GM18870 (cell line): Measurements from ENCODE around the gene RNF182.
"Not testable (repeated sequence)": the region's sequence is repeated elsewhere in the genome, so short reads cannot be mapped to it uniquely, and the experiment has no call there.

Source experiments
- ATAC-seq: cut with Tn5 transposase; IDR thresholded peaks from one replicate; pipeline ENCODE4 v1.9.1; 2021; ENCODE audit warnings: moderate library complexity; ENCODE audit not compliant: unreplicated experiment

The RNF182 gene

DNA sequence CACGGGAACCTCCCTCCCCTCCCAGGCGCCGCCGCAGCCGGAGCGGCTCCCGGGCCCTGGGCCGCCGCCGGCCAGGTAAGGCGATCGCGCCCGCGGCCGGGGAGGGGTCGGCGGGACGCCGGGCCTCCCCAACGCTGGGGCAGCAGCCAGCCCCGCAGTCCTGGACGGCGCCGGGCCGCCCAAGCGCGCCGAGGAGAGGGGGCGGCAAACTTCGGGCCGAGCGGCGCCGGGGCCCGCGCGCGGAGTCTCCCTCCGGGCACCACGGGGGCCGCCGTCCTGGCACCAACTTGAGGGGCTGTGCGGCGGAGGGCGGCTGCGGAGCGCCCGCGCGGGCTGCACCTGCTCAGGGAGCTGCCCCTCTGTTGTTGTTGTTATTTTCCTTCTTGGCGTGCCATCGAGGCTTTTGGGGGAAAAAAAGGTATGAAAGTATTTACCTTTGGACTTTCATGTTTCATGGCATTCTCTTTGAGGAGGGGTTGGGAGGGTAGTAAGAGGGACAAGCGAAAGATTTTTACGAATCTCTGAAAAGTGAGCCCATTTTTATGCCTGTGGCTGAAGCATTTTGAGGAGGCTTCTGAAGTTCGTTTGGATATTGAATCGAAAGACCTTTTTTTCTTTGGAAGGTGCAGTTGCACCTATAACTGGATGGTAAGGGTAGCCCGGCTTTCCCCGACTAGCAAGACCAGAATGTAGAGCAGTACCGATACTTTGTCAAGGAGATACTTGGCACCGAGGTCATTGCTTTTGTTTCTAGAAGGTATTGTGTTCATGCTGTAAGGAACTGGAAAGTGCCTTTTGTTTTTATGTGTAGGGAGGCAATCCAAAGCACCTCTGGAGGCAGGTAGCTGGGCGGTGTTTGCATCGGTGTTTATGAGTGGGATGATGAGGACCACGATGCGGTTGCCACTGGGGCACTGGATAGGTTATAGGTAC, at the start of gene RNF182:
Gene RNF182, plus strand, starts transcription at position 4 of the 933 bp plus-strand sequence. CDS start 52,168 bp downstream, outside the sequence.
- no peak for ATAC-seq

- no peak for ATAC-seq
These were observed 47.7 kb upstream of the RNF182 start for GRCh38 chr6:13877051-13877450.

DNA sequence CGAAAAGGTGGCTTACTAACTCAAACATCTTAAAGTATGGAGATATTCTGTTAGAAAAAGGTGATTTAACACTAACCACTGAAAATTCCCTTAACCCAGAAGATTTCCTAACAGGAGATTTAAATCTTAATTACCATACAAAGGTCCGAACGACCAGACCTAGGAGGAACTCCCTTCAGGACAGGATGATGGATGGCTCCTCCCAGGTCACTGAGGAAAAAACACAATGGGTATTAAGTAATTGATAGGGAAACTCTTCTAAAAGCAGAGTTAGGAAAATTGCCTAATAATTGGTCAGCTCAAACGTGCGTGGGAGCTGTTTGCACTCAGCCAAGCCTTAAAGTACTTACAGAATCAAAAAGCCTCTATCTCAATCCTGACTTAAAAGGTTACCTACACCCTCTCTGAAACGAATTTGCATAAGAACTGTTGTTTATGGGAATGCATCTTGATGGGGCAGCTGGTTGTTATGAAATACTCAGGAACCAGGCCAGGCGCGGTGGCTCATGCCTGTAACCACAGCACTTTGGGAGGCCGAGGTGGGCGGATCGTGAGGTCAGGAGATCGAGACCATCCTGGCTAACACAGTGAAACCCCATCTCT, 44.6 kb upstream of the RNF182 start:
- not testable (repeated sequence) for ATAC-seq

- ATAC-seq: no peak
These were observed 43.1 kb upstream of the RNF182 start for GRCh38 chr6:13881621-13882165.

GRCh38 chr6:13883966-13884365, 40.8 kb upstream of the RNF182 start:
- ATAC-seq: no peak

GRCh38 chr6:13884397-13884796, 40.4 kb upstream of the RNF182 start:
- no peak for ATAC-seq

- ATAC-seq: no peak
These were observed 39.2 kb upstream of the RNF182 start for GRCh38 chr6:13885601-13886000.

- ATAC-seq: no peak
These were observed 37.8 kb upstream of the RNF182 start for GRCh38 chr6:13886949-13887348.

GRCh38 chr6:13892017-13892645, 32.6 kb upstream of the RNF182 start:
- no peak for ATAC-seq

DNA sequence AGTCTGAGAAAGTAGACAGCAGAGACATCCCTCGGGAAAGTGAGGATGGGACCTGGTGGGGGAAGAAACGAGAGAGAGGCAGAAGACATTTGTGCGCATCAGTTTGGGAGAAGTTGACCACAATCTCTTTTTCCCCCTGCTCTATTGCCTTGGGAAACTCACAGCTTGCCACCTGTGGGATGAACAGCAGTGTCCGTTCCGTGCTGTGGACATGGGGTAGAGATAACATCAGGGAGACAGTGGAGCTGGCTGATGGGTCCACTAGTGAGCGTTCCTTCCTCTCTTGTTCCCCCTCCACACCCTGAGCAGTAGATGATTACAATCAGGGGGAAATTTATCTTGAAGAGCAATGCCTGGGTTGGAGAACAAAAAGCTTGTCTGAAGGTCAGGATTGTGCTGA, 21.8 kb upstream of the RNF182 start:
- ATAC-seq: no peak

GRCh38 chr6:13903364-13903763, 21.4 kb upstream of the RNF182 start:
- ATAC-seq: no peak

DNA sequence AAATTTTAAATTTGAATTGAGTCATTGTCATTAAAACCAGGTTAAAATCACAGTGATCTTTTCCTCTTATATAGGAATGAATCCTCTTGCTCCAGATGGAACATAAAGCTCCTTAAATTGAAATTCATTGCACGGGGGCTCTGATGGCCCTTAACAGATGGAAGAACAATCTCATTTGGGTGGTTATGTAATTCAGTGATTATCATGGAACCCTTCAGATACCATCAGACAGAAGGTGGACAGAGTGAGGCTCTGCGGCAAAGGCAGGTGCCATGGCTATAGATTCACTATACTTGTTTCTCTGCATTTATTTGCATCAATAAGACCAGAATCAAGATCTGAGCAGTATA, 17.8 kb upstream of the RNF182 start:
- no peak for ATAC-seq

GRCh38 chr6:13907614-13908215, 17.0 kb upstream of the RNF182 start:
- no peak for ATAC-seq

GRCh38 chr6:13908955-13909381, 15.8 kb upstream of the RNF182 start:
- no peak for ATAC-seq

GRCh38 chr6:13910443-13910842, 14.3 kb upstream of the RNF182 start:
- no peak for ATAC-seq

GRCh38 chr6:13911337-13911736, 13.4 kb upstream of the RNF182 start:
- no peak for ATAC-seq

GRCh38 chr6:13913226-13914001, 11.3 kb upstream of the RNF182 start:
- ATAC-seq: no peak

- ATAC-seq: no peak
These were observed 10.4 kb upstream of the RNF182 start for GRCh38 chr6:13914351-13914750.

DNA sequence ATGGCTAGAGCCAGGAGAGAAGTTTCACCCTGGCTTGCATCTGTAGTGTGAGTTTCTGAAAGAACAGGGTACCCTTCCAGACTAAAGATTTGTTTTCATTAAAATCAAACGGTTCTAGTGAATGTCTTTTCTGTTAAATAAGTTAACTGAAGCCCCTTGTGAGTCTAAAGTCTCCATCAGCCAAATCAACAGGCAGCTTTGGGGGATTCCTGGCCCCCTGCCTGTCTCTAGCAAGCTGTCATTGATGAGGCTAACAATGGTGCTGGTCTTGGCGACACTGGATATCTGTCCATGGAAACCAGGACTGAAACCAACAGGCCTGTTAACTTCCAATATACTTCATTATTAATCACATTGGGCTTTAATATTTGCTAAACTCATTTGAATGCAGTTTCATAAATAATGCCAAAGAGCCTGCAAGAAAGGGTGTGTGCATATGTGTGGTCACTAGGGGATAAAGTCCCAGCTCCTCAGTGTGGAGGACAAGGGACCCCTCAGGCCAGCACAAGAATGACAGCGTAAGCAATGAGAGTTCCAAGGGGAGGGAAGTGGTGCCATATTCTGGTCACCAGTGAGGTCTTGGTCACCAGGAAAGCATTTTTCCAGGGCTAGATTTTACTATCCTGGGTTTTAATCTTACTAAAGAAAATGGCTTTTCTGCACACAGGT, 9.1 kb upstream of the RNF182 start:
- ATAC-seq: no peak
